Tibial nerve (tissue), 4 donors: ENCODE data around the gene HPSE2. TPM values are rescaled to one million over a fixed set of nuclear protein-coding genes. Genes with fewer than 3 reads are reported as not detected.

Experiments used
- DNase-seq, 2 donors: peaks; one replicate each; pipeline ENCODE4 v3.0.0-alpha.2; 2019; ENCODE audit warnings: low spot score in 2 of 2
- H3K27ac ChIP-seq, 4 donors: fragments of 200-600 bp; sonication (generic) in 3 of 4; one replicate each; pipeline ENCODE4 v1.5.1; 2017 to 2019; ENCODE audit warnings: mild to moderate bottlenecking in 1 of 4
- H3K27me3 ChIP-seq, 2 donors: fragments of 200-600 bp; sonication (generic) in 1 of 2; one replicate each; pipeline versions ENCODE4 v1.5.1 to v1.6.0; 2017 to 2019
- H3K36me3 ChIP-seq, 3 donors: fragments of 200-600 bp; sonication (generic); one replicate each; pipeline ENCODE4 v1.5.1; 2018 to 2019
- H3K4me1 ChIP-seq, 4 donors: fragments of 200-600 bp; sonication (generic) in 3 of 4; one replicate each; pipeline ENCODE4 v1.5.1; 2017 to 2019
- H3K4me3 ChIP-seq, 4 donors: fragments of 200-600 bp; sonication (generic) in 3 of 4; one replicate each; pipeline ENCODE4 v1.5.1; 2017 to 2019; ENCODE audit warnings: mild to moderate bottlenecking in 1 of 4, moderate library complexity in 1 of 4
- H3K9me3 ChIP-seq, 4 donors: fragments of 200-600 bp; sonication (generic) in 3 of 4; one replicate each; pipeline ENCODE4 v1.5.1; 2017 to 2019
- EP300 ChIP-seq, 2 donors: sonication (generic); formaldehyde crosslinking; IDR thresholded peaks; one replicate each; pipeline ENCODE4 v1.6.1; 2017; ENCODE audit warnings: antibody characterized with exemption in 2 of 2, mild to moderate bottlenecking in 1 of 2
- POLR2A ChIP-seq, 2 donors: fragments of 450-650 bp; IDR thresholded peaks; one replicate each; pipeline ENCODE4 v1.6.1; 2017; ENCODE audit warnings: antibody characterized with exemption in 2 of 2, mild to moderate bottlenecking in 2 of 2, moderate library complexity in 2 of 2
- WGBS, 2 donors: methylation state at CpG; one replicate each; pipeline ENCODE4 v1.1.5; 2018; 5-methylcytosine and 5-hydroxymethylcytosine counted together
- total RNA-seq, 4 donors: library from RNA; depleted of rRNA; stranded (reverse); fragments of >200 nt; gene quantifications; one replicate each; pipeline ENCODE4 v1.1.0, GENCODE V29; 2016
- TF ChIP-seq, protein P1 (sequence below), 5 experiments: fragments of 200-600 bp in 3 of 5; fragments of 450-650 bp in 2 of 5; sonication (generic) in 3 of 5; IDR thresholded peaks; one replicate each; pipeline ENCODE4 v1.5.1; 2016 to 2019; ENCODE audit warnings: antibody characterized with exemption in 5 of 5, mild to moderate bottlenecking in 3 of 5, moderate library complexity in 2 of 5

Gene HPSE2
- total RNA-seq, 4 donors from 2014 or later = 0.63 TPM; not detected in 3

GRCh38 chr10:98536551-98536950 is 699.1 kb downstream of the HPSE2 start:
- TF ChIP-seq EP300 (IDR thresholded peaks at IDR 0.05) (no peak), POLR2A (IDR thresholded peaks at IDR 0.05) (no peak)
- TF ChIP-seq, protein P1, sequence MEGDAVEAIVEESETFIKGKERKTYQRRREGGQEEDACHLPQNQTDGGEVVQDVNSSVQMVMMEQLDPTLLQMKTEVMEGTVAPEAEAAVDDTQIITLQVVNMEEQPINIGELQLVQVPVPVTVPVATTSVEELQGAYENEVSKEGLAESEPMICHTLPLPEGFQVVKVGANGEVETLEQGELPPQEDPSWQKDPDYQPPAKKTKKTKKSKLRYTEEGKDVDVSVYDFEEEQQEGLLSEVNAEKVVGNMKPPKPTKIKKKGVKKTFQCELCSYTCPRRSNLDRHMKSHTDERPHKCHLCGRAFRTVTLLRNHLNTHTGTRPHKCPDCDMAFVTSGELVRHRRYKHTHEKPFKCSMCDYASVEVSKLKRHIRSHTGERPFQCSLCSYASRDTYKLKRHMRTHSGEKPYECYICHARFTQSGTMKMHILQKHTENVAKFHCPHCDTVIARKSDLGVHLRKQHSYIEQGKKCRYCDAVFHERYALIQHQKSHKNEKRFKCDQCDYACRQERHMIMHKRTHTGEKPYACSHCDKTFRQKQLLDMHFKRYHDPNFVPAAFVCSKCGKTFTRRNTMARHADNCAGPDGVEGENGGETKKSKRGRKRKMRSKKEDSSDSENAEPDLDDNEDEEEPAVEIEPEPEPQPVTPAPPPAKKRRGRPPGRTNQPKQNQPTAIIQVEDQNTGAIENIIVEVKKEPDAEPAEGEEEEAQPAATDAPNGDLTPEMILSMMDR (IDR thresholded peaks at IDR 0.05) = no peak
- Histone ChIP-seq H3K9me3 (no peaks in the 10 kb centered on the region), H3K4me1 (no peaks in the 10 kb centered on the region), H3K4me3 (no peak overlapping the region), H3K27ac (no peak overlapping the region), H3K27me3 (no peaks in the 10 kb centered on the region), H3K36me3 (no peaks in the 10 kb centered on the region)
- DNase-seq = no peak
- 75 to 76% methylated on average over 3 of the region's 3 CpGs for WGBS, 2 donors

GRCh38 chr10:98533746-98534445 is 701.8 kb downstream of the HPSE2 start:
- TF ChIP-seq POLR2A (IDR thresholded peaks at IDR 0.05) = no peak
- TF ChIP-seq EP300 (IDR thresholded peaks at IDR 0.05) = no peak
- TF ChIP-seq, protein P1 (IDR thresholded peaks at IDR 0.05) = no peak
- no peaks in the 10 kb centered on the region for H3K27me3 ChIP-seq
- no peaks in the 10 kb centered on the region for H3K36me3 ChIP-seq
- 84 to 92% methylated on average over 3 of the region's 3 CpGs for WGBS, 2 donors
- no peak for DNase-seq
- no peaks in the 10 kb centered on the region for H3K4me1 ChIP-seq
- H3K4me3 ChIP-seq = no peak overlapping the region
- no peaks in the 10 kb centered on the region for H3K9me3 ChIP-seq
- H3K27ac ChIP-seq = no peak overlapping the region

DNA sequence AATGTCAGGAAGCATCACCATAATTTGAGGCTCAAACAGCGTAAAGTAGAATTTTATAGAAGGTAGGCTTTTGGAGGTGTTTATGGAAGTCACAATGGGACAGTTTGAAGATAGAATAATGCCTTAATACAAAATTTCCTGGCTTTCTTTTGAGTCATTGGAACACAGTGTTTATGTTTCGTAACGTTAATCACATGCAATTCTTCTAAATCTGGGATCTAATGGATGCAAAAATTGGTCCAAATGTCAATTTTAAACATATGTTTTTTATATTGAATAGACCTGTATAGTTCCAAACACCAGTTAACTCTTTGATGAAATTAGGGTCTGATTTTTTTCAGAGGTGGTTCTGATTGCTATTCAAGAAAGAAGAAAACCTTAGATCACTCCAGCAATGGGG is 702.4 kb downstream of the HPSE2 start:
- WGBS, 2 donors = 58 to 64% methylated on average over 3 of the region's 3 CpGs
- H3K4me1 ChIP-seq = no peaks in the 10 kb centered on the region
- no peak for DNase-seq
- H3K27me3 ChIP-seq = no peaks in the 10 kb centered on the region
- no peaks in the 10 kb centered on the region for H3K36me3 ChIP-seq
- no peak overlapping the region for H3K4me3 ChIP-seq
- TF ChIP-seq POLR2A (IDR thresholded peaks at IDR 0.05) (no peak), EP300 (IDR thresholded peaks at IDR 0.05) (no peak)
- TF ChIP-seq, protein P1 (IDR thresholded peaks at IDR 0.05) = no peak
- no peak overlapping the region for H3K27ac ChIP-seq
- no peaks in the 10 kb centered on the region for H3K9me3 ChIP-seq

DNA sequence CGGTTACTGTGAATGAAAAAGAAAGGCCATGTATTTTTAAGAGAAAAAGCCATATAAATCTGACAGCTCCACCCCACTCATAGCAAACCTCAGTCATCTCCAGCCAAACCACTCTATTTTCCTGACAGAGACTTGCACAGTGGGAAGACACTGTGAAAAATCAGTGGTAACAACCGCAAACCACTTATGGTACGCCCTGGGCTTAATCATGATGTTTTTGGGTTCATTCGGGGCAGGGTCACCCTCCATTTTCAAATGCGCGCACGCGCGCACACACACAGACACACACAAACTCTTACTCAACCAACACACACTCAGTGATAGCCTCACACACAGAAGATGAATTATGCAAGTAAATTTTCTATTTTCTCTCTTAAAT is 706.9 kb downstream of the HPSE2 start:
- H3K9me3 ChIP-seq = no peaks in the 10 kb centered on the region
- H3K4me3 ChIP-seq = no peak overlapping the region
- H3K27me3 ChIP-seq = no peaks in the 10 kb centered on the region
- H3K36me3 ChIP-seq = no peaks in the 10 kb centered on the region
- DNase-seq = no peak
- H3K27ac ChIP-seq = no peak overlapping the region
- TF ChIP-seq, protein P1 (IDR thresholded peaks at IDR 0.05) = no peak
- no peak for TF ChIP-seq POLR2A (IDR thresholded peaks at IDR 0.05)
- TF ChIP-seq EP300 (IDR thresholded peaks at IDR 0.05) = no peak
- H3K4me1 ChIP-seq = no peaks in the 10 kb centered on the region
- WGBS, 2 donors = 85 to 93% methylated on average over 9 of the region's 9 CpGs

GRCh38 chr10:98528166-98528804 is 707.4 kb downstream of the HPSE2 start:
- H3K4me1 ChIP-seq = no peaks in the 10 kb centered on the region
- H3K27ac ChIP-seq = no peak overlapping the region
- WGBS, 2 donors = 62 to 63% methylated on average over 8 of the region's 8 CpGs
- no peaks in the 10 kb centered on the region for H3K36me3 ChIP-seq
- no peaks in the 10 kb centered on the region for H3K9me3 ChIP-seq
- H3K27me3 ChIP-seq = no peaks in the 10 kb centered on the region
- TF ChIP-seq, protein P1 (IDR thresholded peaks at IDR 0.05) = no peak
- TF ChIP-seq POLR2A (IDR thresholded peaks at IDR 0.05) = no peak
- DNase-seq = no peak
- no peak overlapping the region for H3K4me3 ChIP-seq
